A673 (cell line): ENCODE data around the gene CPA2. TPM values are rescaled to one million over a fixed set of nuclear protein-coding genes. Genes with fewer than 3 reads are reported as not detected.

Source experiments
- BruUV-seq: library from RNA; stranded (reverse); fragments of 400-500 nt; replicated peaks from 2 replicates; lab custom pipeline; 2021; lab: Mats Ljungman, UMichigan
- CTCF ChIA-PET: fragments of 300-600 bp; sonication (Branson Sonifier 250); formaldehyde crosslinking; loops from one replicate; lab custom pipeline; 2022; ENCODE audit warnings: antibody characterized with exemption; lab: Charles Lee
- POLR2A ChIA-PET: fragments of 300-600 bp; sonication (Branson Sonifier 250); formaldehyde crosslinking; loops from one replicate; lab custom pipeline; 2022; ENCODE audit warnings: antibody characterized with exemption; ENCODE audit not compliant: low non-redundant PET; lab: Charles Lee
- DNase-seq: peaks from one replicate; pipeline ENCODE4 v3.0.0-alpha.2; 2015; ENCODE audit warnings: low spot score
- H3K27ac ChIP-seq: fragments of 200-600 bp; sonication (generic); 2 replicates; pipeline ENCODE4 v1.5.1; 2016; ENCODE audit warnings: mixed run types, low read depth, mild to moderate bottlenecking, mixed read lengths, antibody characterized with exemption, low read length; ENCODE audit not compliant: poor library complexity, severe bottlenecking
- H3K27me3 ChIP-seq: fragments of 200-600 bp; sonication (generic); replicated peaks from 2 replicates; pipeline ENCODE4 v1.6.1; 2017; ENCODE audit warnings: mixed run types, low read depth, mild to moderate bottlenecking, mixed read lengths, antibody characterized with exemption, low read length; ENCODE audit not compliant: insufficient read depth, poor library complexity
- H3K36me3 ChIP-seq: fragments of 200-600 bp; sonication (generic); 2 replicates; pipeline ENCODE4 v1.6.1; 2016; ENCODE audit warnings: mixed run types, mild to moderate bottlenecking, mixed read lengths, antibody characterized with exemption, low read length; ENCODE audit not compliant: insufficient read depth, poor library complexity, severe bottlenecking
- H3K4me1 ChIP-seq: fragments of 200-600 bp; sonication (generic); 2 replicates; pipeline ENCODE4 v1.6.1; 2017; ENCODE audit warnings: mixed run types, mild to moderate bottlenecking, mixed read lengths, antibody characterized with exemption, low read length; ENCODE audit not compliant: insufficient read depth, poor library complexity, severe bottlenecking
- H3K4me3 ChIP-seq: fragments of 200-600 bp; sonication (generic); 2 replicates; pipeline ENCODE4 v1.5.1; 2016; ENCODE audit warnings: low read depth, mixed run types, mild to moderate bottlenecking, mixed read lengths, low read length; ENCODE audit not compliant: poor library complexity, severe bottlenecking
- H3K9me3 ChIP-seq: fragments of 200-600 bp; sonication (generic); 2 replicates; pipeline ENCODE4 v1.6.1; 2016; ENCODE audit warnings: mixed run types, low read depth, mild to moderate bottlenecking, mixed read lengths, antibody characterized with exemption, low read length; ENCODE audit not compliant: poor library complexity, severe bottlenecking
- CTCF ChIP-seq: fragments of 300-800, 200-600 bp; sonication (generic); conservative IDR thresholded peaks from 2 replicates; pipeline ENCODE4 v1.5.1; 2017; ENCODE audit warnings: low read depth, mild to moderate bottlenecking, antibody characterized with exemption, low read length, moderate library complexity, mixed read lengths
- EZH2 ChIP-seq: fragments of 200-600 bp; sonication (generic); IDR thresholded peaks from 2 replicates; pipeline ENCODE4 v1.6.1; 2017; ENCODE audit warnings: borderline replicate concordance, low read depth, mild to moderate bottlenecking, mixed read lengths, antibody characterized with exemption, low read length; ENCODE audit not compliant: poor library complexity, severe bottlenecking
- intact Hi-C: fragments of 100-400 bp; cut with micrococcal nuclease; formaldehyde crosslinking; loops from one replicate; pipeline ENCODE4 v1.10.0; 2022; ENCODE audit not compliant: unreplicated experiment
- total RNA-seq: library from RNA; stranded (reverse); gene quantifications from 2 replicates; pipeline ENCODE4 v1.2.3, GENCODE V29; 2021

The CPA2 gene
- total RNA-seq, 1 experiment from 2014 or later, result 0.43 TPM

- H3K4me3 ChIP-seq, result no peak overlapping the region
- no peak for TF ChIP-seq CTCF
- TF ChIP-seq EZH2, result no peak
- POLR2A ChIA-PET, result no interaction called here
- H3K36me3 ChIP-seq, result no peaks in the 10 kb centered on the region
- no TSS peak for BruUV-seq
- H3K4me1 ChIP-seq, result peaks cover 51% of the 10 kb centered on the region
- H3K27me3 ChIP-seq, result no peaks in the 10 kb centered on the region
- no peaks in the 10 kb centered on the region for H3K9me3 ChIP-seq
- DNase-seq, result no peak
- intact Hi-C loops, result loop anchor here (2.0 to 5.0 kb wide), 2 partner anchors 74 to 213 kb away; partner anchors contain the start of gene MEST
- CTCF ChIA-PET, result no interaction called here
- H3K27ac ChIP-seq, result no peak overlapping the region
Measured at GRCh38 chr7:130279286-130279685, 12.6 kb downstream of the CPA2 start.

GRCh38 chr7:130279906-130280305 lies 13.2 kb downstream of the CPA2 start:
- ChIA-PET CTCF (no interaction called here), POLR2A (no interaction called here)
- Histone ChIP-seq H3K9me3 (no peaks in the 10 kb centered on the region), H3K4me1 (peaks cover 45% of the 10 kb centered on the region), H3K4me3 (no peak overlapping the region), H3K36me3 (no peaks in the 10 kb centered on the region), H3K27me3 (no peaks in the 10 kb centered on the region), H3K27ac (no peak overlapping the region)
- TF ChIP-seq EZH2, result no peak
- TF ChIP-seq CTCF, result no peak
- intact Hi-C loops, result loop anchor here (2.0 to 5.0 kb wide), 2 partner anchors 73 to 212 kb away; partner anchors contain the start of gene MEST
- BruUV-seq, result no TSS peak
- DNase-seq, result no peak

GRCh38 chr7:130281260-130281659 lies 14.6 kb downstream of the CPA2 start:
- POLR2A ChIA-PET, result no interaction called here
- no peak for DNase-seq

More at GRCh38 chr7:130281260-130281659, 14.6 kb downstream of the CPA2 start:
- no peak overlapping the region for H3K27ac ChIP-seq
- TF ChIP-seq EZH2, result no peak
- no peak for TF ChIP-seq CTCF
- no peaks in the 10 kb centered on the region for H3K9me3 ChIP-seq
- H3K27me3 ChIP-seq, result no peaks in the 10 kb centered on the region
- no TSS peak for BruUV-seq
- CTCF ChIA-PET, result no interaction called here
- intact Hi-C loops, result no loop called here
- H3K4me1 ChIP-seq, result peaks cover 34% of the 10 kb centered on the region
- no peak overlapping the region for H3K4me3 ChIP-seq
- no peaks in the 10 kb centered on the region for H3K36me3 ChIP-seq
